AG04449 (cell line): ENCODE measurements around the gene MOCS2.

Source experiments
- CTCF ChIA-PET: fragments of 350-600 bp; formaldehyde crosslinking; extraction: SDS; loops from one replicate; lab custom pipeline; 2021; ENCODE audit warnings: antibody characterized with exemption; lab: Yijun Ruan, JAX
- POLR2A ChIA-PET: fragments of 400-600, 350-600 bp; formaldehyde crosslinking; extraction: SDS; loops from one replicate; lab custom pipeline; 2020; ENCODE audit warnings: antibody characterized with exemption, inconsistent platforms; lab: Yijun Ruan, JAX
- DNase-seq: peaks from one replicate; pipeline ENCODE4 v3.0.0-alpha.2; 2010; ENCODE audit warnings: low read depth, low spot score
- H3K4me3 ChIP-seq: 2 replicates; pipeline ENCODE4 v1.5.1; 2011; ENCODE audit warnings: low read depth, mild to moderate bottlenecking, control low read depth, low read length
- TF ChIP-seq, protein P1 (sequence below): IDR thresholded peaks from one replicate; pipeline ENCODE4 v1.5.1; 2011; ENCODE audit warnings: mild to moderate bottlenecking, moderate library complexity, low read length, control low read depth, inconsistent platforms; ENCODE audit not compliant: insufficient read depth; ENCODE audit errors: missing control alignments

Gene MOCS2

DNA sequence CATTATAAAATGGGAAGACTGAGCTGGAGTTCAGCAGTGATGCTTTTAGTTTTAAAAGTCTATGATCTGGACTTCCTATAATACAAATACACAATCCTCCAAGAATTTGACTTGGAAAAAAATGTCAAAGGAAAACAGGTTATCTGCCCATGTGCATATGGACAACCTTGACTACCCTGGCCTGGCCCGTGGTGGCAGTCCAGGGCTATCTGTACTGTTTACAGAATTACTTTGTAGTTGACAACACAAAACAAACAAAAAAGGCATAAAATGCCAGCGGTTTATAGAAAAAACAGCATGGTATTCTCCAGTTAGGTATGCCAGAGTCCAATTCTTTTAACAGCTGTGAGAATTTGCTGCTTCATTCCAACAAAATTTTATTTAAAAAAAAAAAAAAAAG is 17.3 kb downstream of the MOCS2 start:
- ChIA-PET POLR2A (no interaction called here), CTCF (interaction anchor here (0.7 to 9.3 kb wide), 5 partner anchors 23 to 171 kb away, joined by 4 to 142 read pairs (median 4); no protein-coding TSS in a partner anchor)
- DNase-seq, result no peak
- TF ChIP-seq, protein P1, sequence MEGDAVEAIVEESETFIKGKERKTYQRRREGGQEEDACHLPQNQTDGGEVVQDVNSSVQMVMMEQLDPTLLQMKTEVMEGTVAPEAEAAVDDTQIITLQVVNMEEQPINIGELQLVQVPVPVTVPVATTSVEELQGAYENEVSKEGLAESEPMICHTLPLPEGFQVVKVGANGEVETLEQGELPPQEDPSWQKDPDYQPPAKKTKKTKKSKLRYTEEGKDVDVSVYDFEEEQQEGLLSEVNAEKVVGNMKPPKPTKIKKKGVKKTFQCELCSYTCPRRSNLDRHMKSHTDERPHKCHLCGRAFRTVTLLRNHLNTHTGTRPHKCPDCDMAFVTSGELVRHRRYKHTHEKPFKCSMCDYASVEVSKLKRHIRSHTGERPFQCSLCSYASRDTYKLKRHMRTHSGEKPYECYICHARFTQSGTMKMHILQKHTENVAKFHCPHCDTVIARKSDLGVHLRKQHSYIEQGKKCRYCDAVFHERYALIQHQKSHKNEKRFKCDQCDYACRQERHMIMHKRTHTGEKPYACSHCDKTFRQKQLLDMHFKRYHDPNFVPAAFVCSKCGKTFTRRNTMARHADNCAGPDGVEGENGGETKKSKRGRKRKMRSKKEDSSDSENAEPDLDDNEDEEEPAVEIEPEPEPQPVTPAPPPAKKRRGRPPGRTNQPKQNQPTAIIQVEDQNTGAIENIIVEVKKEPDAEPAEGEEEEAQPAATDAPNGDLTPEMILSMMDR, result no peak
- H3K4me3 ChIP-seq, result no peak overlapping the region

DNA sequence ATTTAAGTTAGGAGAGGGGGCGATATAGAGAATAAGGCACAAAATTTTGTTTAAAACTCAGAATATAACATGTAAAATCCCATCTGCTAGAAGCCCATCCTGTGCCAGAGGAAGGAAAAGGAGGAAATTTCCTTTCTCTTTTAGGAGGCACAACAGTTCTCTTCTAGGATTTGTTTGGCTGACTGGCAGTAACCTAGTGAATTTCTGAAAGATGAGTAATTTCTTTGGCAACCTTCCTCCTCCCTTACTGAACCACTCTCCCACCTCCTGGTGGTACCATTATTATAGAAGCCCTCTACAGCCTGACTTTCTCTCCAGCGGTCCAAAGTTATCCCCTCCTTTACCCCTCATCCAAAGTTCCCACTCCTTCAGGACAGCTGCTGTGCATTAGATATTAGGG is 18.3 kb downstream of the MOCS2 start:
- no peak overlapping the region for H3K4me3 ChIP-seq
- TF ChIP-seq, protein P1, result no peak
- DNase-seq, result no peak
- POLR2A ChIA-PET, result no interaction called here
- CTCF ChIA-PET, result interaction anchor here (3.0 to 9.3 kb wide), 2 partner anchors 142 to 170 kb away, joined by 14 to 142 read pairs; no protein-coding TSS in a partner anchor

DNA sequence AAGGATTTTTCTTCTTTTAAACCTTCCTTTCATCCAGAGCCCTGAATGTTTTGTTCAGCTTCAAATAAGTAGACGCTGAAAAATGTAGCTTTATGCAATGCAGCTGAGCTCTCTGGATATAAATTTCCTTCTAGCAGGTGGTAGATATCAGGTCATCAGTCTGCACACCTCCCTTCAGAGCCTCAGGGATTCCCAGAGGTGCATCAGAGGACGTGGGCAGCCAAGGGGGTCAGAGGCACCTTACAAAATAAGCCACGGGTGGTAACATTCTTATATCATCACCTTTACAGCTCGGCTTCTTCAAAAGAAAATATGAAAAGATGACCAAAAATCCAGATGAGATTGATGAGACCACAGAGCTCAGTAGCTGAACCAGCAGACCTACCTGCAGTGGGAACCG is 19.3 kb downstream of the MOCS2 start:
- H3K4me3 ChIP-seq, result no peak overlapping the region
- TF ChIP-seq, protein P1, result no peak
- DNase-seq, result no peak
- ChIA-PET POLR2A (no interaction called here), CTCF (interaction anchor here (1.1 to 9.3 kb wide), 5 partner anchors 9 to 173 kb away, joined by 4 to 142 read pairs (median 4); no protein-coding TSS in a partner anchor)

DNA sequence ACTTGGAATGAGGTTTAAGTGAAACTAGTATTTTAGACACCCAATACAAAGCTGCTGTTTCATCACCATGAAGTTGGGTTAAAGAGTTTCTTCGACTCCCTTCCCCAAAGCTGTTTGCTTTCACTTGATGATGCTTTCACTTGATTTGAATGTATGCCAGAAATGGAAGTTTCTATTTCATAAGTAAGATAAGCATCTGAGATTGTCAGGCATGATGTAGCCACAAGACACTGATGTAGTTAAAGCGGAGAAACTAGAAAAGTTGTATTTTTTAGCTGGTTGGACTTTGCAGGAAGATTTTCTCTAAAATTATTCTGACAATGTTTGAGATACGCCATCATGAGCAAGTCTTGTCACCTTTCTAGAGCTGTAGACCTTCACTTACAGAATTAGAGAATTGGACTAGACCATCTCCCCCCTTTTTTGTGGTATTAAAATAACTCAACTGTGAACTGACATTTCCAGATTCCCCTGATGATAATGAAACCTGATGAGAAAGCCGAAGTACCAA is 20.0 kb downstream of the MOCS2 start:
- CTCF ChIA-PET, result interaction anchor here (0.9 to 9.3 kb wide), 8 partner anchors 8 to 173 kb away, joined by 3 to 142 read pairs (median 4); no protein-coding TSS in a partner anchor
- TF ChIP-seq, protein P1, result no peak
- no peak for DNase-seq
- POLR2A ChIA-PET, result no interaction called here
- no peak overlapping the region for H3K4me3 ChIP-seq

DNA sequence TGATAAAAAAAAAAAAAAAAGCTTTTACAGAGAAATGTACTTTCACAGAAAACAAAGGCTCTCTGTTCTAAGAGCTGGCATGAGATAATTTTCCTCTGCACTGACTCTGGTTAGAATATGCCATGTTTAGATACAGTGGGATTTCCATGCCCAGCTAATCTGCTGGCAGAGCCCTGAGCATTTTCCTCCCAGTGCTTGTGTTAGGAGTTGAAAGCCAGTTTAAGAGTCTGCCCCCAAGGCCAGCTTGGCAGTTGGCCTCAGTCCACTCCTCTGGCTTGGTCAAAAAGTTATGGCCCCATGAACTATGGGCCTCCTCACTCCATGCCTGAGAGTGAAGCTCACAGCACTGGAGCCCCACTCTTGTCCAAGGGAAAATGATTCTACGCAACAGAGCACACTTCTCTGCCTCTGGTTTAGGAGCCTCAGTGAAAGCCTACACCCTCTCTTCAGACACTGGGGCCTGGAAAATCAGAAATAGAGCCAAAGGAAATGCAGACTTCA is 21.9 kb downstream of the MOCS2 start:
- CTCF ChIA-PET, result interaction anchor here (0.8 to 9.3 kb wide), 4 partner anchors 10 to 163 kb away, joined by 3 to 142 read pairs (median 12); no protein-coding TSS in a partner anchor
- H3K4me3 ChIP-seq, result no peak overlapping the region
- no peak for DNase-seq
- POLR2A ChIA-PET, result interaction anchor here (0.5 to 1.0 kb wide), 2 partner anchors 102 to 139 kb away, joined by 3 read pairs; no protein-coding TSS in a partner anchor
- TF ChIP-seq, protein P1, result no peak

DNA sequence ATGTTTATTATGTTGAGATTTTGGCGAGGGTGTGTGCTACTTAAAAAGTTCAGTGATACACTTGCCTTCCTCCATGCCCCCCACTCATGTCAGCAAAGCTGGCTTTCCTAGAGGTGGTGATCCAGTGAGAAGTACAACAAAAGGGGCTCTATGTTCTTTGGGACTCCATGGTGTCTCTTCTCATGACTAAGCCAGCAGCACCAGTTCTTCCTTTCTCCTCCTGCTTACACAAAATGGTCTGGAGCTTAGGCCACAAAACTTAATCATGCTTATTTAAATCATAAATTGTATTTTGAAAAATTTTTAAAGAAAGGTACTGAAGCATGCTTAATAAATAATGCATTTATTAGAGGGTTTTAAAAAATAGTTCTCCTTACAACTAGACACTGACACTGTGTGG is 22.4 kb downstream of the MOCS2 start:
- POLR2A ChIA-PET, result no interaction called here
- no peak for DNase-seq
- CTCF ChIA-PET, result interaction anchor here (1.9 to 9.3 kb wide), 3 partner anchors 10 to 138 kb away, joined by 6 to 142 read pairs (median 19); no protein-coding TSS in a partner anchor
- no peak overlapping the region for H3K4me3 ChIP-seq
- TF ChIP-seq, protein P1, result no peak
